Stimulated activated CD8-positive, alpha-beta memory T cell treated with anti-CD3 and anti-CD28 coated beads, Interleukin-12 subunit alpha, Interleukin-12 subunit beta, amount 100 ng/mL, for 1 hour (primary cell): Measurements from ENCODE around the gene RNF187.

Experiments used
- DNase-seq: peaks from one replicate; pipeline ENCODE4 v3.0.0-alpha.2; 2020; ENCODE audit warnings: low read depth

RNF187 gene

DNA sequence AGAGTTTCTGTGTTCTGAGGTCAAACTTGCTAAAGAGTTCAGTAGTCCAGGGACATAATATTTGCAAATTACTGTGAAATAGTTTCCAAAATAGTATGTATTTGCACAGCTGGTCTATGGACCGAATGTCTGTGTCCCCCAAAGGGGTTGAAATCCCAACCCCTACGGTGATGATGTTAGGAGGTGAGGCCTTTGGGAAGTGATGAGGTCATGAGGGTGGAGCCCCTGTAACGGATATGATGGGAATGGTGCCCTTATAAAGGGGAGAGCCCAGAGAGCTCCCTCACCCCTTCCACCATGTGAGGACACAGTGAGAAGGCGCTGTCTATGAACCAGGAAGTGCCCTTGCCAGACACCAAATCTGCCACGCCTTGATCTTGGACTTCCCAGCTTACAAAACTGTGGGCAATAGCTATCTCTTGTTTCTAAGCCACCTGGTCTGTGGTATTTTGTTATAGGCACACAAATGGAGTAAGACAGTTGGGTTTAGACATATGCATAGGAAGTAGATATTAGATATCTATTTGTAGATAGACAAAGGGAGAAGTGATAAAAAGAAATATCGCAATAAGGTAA lies 21.7 kb downstream of the RNF187 start:
- DNase-seq = no peak

DNA sequence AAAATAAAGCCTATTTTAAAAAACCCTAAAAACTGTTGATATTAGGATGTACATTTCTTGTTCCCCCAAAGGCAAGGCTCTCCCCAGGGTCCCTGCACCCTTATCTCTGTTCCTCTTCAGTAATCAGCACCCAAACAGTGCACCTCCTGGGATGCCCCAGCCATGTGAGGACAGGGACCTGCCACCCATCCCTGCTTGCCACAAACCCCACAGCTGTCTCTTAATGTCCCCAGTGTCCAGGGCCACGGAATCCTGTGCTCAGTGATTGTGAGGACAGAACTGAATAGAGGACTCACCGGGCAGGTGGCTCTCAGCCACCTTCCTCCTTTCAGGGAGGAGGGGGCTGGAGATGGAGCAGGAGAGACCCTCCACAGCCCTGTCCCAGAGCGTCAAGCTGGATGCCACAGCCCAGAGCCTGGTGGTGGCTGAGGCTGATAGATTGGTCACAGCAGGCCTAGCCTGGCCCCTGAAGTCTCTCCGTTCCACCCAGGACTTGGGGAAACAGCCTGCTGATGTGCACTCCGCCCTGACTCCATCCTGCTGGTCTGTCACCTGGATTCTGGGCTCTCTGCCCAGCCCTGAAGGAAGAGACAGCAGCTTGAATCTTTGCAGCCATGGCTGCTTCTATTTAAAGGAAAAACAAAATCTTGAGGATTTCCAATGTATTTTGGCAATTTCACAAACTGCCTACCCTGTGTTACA lies 23.1 kb downstream of the RNF187 start:
- no peak for DNase-seq

DNA sequence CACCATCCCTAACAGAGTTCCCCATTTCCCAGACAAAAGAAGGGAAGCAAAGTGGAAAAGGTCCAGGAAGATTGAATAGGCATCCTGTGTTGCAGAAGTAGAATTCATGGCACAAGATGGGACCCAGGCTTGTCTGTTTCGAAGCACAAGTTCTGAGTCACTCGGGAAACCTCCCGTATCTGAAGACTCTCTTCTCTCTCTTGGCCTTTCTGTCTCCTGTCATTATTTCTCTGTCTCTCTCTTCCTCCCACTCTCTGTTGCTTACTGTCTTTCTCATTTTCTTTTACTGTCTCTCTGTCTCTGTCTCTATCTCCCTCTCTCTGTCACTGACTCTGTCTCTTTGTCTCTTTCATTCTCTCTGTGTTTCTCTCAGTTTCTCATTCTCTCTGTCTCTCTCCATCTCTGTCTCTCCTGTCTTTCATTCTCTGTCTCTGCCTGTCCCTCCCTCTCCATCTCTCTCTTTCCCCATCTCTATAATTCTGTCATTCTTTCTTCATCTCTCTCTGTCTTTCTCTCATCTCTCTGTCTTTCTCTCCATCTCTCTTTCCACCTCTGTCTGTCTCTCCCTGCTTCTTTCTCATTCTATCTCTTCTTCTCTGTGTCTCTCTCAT lies 23.7 kb downstream of the RNF187 start:
- DNase-seq = no peak

DNA sequence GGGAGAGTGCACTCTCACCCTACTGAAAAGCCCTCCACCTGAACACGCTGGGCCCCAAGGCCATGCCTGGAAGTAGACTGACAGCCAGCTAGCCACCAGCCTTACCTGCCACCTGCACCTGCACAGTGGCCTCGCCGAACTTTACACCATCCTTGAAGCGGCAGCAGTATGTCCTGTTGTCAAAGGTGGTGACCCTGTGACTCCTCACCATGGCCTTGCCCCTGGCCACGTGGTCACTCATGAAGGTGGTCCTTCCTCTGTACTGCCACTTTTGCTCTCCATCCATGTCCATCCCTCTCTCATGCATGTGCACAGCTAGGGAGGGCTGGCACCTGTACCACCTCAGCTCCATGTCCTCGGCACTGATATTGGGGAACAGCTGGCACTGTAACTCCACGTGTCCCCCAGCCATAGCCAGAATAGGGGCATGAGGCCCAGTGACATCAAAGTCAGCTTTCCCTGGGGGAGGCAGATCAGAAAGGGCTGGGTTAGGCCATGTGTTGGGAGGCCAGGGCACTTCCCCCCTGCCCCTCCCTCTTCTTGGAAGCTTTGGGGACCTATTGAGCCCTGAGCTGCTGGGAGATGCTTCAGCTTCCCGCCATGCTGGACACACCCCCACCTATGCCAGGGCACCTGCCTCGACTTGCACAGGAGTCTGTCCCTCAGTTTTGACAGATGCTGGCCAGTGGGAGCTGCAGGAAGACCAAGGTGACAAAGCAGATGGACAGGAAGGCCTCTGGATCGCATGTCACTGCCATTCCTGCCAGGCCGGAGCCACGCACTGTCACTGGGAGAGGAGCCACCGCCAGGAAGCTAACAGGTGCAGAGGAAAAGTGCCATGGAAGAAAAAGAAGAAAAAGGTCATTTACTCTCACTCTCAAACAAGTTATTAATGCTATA lies 24.6 kb downstream of the RNF187 start:
- DNase-seq = no peak

DNA sequence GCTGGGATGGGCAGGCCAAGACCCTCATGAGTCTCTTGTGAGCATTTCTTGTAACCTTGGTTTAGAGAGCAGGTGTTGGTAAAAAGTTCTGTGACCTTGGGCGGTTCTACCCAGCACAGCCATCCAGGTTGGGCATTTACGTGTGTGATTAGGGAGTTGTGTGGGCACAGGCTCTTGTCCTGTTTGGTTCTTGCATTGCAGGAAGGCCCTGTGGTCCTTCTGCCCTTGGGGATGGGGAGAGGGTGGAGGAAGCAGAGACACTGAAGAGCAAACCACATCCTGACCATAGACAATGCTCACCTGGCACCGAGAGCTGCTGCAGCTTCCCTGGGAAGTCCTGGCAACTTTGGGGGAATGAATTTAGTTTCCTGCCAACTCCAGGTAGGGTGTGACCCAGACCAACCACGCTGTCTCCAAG lies 25.6 kb downstream of the RNF187 start:
- no peak for DNase-seq

DNA sequence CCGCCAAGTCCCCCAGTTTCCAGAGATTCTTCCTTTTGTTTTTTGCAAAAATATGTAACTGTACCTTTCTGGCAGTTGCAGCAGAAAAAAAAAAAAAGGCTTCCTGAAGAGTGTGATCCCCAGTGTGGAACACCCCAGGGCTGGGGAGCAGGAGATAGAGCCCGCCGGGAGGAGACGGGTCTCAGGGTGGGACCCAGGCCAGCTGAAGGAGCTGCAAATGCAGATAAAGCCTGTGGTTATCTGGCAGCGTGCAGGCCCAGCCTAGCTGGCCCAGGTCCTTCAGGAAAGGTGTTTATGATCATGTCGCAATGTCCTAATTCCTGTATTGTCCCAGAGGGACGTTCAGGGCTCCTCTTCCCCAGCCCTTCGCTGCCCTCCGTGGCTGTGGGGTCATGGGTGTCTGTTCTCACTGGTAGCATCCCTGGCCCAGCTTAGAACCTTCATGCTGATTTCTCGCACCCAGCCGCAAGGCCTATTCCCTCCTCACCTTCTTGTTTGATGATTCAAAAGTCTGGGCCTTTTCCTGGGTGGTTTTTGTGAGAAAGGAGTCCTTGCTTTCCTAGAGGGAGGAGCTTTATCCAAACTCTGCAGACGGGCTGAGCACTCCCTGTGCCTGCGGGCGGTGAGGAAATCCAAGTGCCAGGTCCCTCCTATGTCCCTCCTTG lies 26.2 kb downstream of the RNF187 start:
- no peak for DNase-seq

DNA sequence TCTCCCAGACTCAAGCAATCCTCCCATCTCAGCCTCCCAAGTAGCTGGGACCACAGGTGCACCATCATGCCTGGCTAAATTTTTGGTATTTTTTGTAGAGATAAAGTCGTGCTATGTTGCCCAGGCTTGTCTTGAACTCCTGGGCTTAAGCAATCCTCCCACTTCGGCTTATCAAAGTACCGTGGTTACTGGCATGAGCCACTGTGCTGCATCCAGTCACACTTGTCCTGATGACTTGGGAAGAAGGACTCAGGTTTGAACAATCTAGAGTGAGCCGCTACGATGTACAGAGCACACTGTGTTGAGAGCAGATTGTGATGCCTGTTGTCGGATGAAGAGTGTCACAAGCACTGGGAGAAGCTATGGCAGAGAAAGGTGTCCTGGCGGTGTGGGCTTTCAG lies 27.2 kb downstream of the RNF187 start:
- DNase-seq = no peak

DNA sequence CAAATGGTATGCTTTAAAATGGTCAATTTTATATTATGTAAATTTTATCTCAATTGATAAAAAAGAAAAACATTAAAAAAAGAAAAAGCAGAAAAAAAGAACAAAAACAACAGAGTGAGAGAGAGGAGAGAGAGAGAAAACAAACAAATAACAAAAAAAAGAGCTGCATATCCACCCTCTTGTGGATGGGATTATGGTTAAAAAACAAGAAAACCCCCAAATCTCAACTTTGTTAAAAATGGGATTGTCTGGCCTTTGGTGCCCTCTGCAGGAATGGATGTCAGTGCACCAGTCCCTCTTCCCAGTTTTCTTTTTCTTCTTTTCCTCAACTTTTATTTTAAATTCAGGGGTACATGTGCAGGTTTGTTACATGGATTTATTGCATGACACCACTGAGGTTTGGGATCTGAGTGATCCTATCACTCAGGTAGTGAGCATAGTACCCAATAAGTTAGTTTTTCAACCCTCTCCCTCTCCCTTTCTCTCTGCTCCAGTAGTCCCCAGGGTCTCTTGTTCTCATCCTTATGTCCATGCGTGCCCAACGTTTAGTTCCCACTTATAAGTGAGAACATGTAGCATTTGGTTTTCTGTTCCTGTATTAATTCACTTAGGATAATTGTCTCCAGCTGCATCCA lies 28.1 kb downstream of the RNF187 start:
- no peak for DNase-seq

DNA sequence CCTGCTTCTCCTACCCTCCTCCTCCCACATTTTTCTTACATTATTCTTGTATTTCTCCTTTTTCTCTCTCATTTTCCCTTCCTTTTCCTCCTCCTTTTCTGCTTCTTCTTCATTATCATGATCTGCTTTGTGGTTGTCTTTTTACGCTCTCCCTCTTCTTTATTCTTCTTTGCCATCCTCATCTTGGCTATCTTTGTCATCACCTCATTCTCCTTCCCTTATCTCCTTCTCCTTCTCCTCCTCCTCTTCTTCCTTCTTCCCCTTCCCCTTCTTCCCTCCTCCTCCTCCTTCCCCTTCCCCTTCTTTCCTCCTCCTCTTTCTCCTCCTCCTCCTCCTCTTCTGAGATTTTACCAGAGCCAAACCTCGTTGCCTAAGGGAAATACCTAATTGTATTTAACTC lies 30.5 kb downstream of the RNF187 start:
- no peak for DNase-seq

DNA sequence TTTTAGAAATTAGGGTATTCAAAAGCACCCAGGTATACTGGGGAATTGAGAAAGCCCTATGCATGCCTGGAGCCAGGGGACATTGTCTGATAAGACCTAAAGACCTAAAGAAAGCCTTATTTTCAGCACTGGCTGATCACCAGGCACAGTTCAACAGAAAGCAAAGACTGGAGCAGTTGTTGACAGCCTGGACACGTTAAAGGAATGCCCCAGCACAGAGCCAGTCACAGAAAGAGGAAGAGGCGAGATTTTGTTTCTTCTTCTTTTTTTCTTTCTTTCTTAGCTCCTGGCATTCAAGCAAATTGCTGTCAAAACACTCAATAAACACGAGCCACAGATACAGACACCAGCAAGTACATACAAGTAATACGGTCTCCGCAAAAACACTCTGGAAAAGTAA lies 40.4 kb downstream of the RNF187 start:
- no peak for DNase-seq

DNA sequence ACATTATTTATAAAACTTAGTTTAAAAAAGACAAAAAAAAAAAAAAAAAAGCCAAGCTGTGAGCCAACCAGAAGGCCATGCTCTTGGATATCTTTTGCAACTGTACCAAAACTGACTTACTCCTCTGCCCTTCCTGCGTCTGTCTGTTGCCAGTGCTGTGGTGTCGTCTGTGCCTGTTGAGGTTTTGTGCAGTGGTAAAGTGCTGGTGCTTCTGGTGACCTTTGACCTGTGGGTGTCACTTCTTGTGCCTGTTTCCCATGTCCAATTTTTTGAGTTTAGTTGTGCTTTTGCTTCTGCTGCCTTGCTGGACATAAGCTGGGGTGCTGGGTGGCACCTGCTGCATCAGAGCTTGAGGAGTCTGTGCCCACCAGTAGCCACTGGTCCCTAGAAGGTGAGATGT lies 41.4 kb downstream of the RNF187 start:
- no peak for DNase-seq

DNA sequence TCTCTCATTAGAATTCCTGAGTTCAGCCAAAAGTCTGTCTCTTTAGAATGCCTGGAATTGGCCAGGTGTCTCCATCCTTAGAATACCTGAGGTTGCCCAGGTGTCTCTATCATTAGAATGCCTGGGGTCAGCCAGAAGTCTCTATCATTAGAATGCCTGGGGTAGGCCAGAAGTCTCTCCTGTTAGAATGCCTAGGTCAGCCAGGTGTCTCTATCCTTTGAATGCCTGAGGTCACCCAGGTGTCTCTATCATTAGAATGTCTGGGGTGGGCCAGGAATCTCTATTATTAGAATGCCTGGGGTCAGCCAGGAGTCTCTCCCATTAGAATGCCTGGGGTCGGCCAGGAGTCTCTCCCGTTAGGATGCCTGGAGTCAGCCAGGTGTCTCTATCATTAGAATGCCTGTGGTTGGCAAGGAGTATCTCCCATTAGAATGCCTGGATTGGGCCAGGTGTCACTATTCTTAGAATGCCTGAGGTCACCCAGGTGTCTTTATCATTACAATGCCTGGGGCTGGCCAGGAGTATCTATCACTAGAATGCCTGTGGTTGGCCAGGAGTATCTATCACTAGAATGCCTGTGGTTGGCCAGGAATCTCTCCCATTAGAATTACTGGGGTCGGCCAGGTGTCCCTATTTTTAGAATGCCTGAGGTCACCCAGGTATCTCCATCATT lies 43.0 kb downstream of the RNF187 start:
- no peak for DNase-seq

DNA sequence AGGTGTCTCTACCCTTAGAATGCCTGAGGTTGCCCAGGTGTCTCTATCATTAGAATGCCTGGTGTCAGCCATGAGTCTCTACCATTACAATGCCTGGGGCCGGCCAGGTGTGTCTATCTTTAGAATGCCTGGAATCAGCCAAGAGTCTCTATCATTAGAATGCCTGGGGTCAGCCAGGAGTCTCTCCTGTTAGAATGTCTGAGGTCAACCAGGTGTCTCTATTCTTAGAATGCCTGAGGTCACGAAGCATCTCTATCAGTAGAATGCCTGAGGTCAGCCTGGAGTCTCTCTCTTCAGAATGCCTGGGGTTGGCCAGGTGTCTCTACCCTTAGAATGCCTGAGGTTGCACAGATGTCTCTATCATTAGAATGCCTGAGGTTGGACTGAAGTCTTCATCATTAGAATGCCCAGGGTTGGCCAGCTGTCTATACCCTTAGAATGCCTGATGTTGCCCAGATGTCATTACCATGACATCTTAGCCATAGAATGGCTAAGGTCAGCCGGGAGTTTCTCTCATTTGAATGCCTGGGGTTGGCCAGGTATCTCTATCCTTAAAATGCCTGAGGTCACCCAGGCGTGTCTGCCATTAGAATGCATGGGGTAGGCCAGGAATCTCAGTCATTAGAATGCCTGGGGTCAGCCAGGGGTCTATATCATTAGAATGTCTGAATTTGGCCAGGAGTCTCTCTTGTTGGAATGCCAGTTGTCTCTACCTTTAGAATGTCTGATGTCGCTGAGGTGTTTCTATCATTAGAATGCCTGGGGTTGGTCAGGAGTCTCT lies 44.0 kb downstream of the RNF187 start:
- DNase-seq = no peak

DNA sequence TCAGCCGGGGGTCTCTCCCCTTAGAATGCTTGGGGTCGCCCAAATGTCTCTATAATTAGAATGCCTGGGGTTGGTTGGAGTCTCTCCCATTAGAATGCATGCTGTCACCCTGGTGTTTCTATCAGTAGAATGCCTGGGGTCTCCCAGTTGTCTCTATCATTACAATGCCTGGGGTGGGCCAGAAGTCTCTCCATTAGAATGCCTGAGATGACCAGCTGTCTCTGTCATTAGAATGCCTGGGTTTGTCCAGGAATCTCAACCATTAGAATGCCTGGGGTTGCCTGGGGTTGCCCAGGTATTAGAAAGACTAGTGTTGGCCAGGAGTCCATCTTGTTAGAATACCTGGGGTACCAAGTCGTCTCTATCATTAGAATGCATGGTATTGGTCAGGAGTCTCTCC lies 51.6 kb downstream of the RNF187 start:
- DNase-seq = no peak

DNA sequence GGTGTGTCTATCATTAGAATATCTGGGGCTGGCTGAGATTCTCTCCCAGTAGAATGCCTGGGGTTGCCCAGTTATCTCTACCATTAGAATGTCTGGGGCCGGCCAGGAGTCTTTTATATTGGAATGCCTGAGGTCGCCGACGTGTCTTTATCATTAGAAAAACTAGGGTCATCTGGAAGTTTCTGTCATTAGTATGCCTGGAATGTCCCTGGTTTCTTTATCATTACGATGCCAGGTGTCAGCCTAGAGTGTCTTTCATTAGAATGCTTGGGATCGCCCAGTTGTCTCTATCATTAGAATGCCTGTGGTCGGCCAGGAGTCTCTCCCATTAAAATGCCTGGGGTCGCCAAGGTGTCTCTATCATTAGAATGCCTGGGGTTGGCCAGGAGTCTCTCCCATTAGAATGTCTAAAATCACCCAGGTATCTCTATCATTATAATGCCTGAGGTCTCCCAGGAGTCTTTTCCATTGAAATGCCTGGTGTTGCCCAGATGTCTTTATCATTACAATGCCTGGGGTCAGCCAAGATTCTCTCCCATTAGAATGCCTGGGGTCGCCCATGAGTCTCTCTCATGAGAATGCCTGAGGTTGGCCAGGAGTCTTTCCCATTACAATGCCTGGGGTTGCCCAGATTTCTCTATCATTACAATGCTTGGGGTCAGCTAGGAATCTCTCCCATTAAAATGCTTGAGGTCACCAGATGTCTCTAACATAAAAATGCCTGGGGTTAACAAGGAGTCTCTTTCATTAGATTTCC lies 53.2 kb downstream of the RNF187 start:
- DNase-seq = no peak

DNA sequence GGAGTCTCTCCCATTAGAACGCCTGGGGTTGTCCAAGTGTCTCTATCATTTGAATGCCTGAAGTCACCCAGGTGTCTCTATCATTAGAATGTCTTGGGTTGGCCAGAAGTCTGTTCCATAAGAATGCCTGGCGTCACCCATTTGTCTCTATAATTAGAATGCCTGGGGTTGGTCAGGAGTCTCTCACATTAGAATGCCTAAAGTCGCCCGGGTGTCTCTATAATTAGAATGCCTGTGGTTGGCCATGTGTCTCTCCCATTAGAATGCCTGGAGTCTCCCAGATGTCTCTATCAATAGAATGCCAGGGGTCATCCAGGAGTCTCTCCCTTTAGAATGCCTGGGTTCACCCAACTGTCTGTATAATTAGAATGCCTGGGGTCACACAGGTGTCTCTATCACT lies 54.5 kb downstream of the RNF187 start:
- DNase-seq = no peak

DNA sequence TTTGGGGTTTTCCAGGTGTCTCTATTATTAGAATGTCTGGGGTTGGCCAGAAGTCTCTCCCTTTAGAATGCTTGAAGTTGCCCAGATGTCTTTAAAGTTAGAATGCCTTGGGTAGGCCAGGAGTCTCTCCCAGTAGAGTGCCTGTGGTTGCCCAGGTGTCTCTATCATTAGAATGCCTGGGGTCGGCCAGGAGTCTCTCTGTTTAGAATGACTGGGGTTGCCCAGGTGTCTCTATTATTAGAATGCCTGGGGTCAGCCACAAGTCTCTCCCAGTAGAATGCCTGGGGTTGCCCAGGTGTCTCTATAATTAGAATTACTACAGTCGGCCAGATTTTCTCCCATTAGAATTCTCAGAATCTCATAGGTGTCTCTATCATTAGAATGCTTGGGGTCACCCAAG lies 55.2 kb downstream of the RNF187 start:
- no peak for DNase-seq

DNA sequence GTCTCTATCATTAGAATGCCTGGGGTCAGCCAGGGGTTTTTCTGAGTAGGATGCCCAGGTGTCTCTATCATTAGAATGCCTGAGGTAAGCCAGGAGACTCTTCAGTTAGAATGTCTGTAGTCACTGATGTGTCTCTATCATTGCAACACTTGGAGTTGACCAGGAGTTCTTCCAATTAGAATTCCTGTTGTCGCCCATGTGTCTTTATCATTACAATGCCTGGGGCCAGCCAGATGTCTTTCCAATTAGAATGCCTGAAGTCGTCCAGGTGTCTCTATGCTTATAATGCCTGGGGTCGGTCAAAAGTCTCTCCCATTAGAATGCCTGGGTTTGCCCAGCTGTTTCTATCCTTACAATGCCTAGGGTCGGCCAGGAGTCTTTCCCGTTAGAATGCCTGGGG lies 55.8 kb downstream of the RNF187 start:
- no peak for DNase-seq

DNA sequence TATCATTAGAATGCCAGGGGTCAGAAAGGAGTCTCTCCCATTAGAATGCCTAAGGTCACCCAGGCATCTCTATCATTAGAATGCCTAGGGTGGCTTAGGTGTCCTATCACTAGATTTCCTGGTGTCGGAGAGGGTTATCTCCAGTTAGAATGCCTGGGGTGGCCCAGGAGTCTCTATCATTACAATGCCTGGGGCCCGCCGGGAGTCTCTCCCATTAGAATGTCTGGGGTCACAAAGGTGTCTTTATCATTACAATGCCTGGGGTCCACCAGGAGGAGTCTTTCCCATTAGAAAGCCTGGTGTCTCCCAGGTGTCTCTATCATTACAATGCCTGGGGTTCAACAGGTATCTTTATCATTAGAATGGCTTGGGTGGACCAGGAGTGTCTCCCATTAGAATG lies 56.2 kb downstream of the RNF187 start:
- no peak for DNase-seq
